GM20000 (cell line): ENCODE data around the gene MAP1LC3A.

Experiments
- DNase-seq: peaks from one replicate; pipeline ENCODE4 v3.0.0; 2012; ENCODE audit warnings: low spot score
- TF ChIP-seq, protein P1 (sequence below): IDR thresholded peaks from 2 replicates; pipeline ENCODE4 v1.5.1; 2012; ENCODE audit warnings: mild to moderate bottlenecking, control low read depth; ENCODE audit errors: extremely low read depth, missing control alignments

The MAP1LC3A gene

DNA sequence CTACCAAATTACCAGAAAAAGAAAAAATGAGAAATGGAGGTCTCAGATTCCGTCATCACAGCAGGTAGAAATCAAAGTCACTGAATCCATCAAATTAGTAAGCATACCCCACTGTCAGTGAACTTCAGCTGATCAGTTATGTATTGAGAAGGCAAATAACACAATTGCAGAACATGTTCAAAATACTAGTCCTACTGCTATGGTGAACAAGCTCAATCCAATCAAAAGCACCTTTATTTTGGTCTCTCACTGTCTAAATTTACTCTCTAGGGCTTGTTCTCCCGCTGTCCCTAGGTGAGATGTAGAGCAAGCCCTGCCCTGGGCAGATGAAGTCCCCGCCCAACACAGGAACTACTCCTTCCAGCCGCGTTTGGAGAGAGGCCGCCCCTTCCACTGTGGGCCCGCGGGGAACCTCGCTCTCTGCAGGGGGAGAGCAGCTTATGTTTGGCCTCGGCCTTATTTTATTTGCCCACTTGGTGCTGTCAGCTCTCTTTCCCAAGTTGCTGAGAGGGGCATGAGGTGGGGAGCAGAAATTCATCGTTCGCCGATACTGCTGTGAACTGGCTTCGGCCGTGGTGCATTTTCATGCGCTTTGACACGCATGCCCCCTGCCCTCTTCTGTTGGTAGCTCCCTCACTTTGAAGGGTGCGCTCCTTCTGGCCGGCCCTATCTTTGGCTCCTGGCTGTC, 14.3 kb upstream of the MAP1LC3A start:
- no peak for DNase-seq

DNA sequence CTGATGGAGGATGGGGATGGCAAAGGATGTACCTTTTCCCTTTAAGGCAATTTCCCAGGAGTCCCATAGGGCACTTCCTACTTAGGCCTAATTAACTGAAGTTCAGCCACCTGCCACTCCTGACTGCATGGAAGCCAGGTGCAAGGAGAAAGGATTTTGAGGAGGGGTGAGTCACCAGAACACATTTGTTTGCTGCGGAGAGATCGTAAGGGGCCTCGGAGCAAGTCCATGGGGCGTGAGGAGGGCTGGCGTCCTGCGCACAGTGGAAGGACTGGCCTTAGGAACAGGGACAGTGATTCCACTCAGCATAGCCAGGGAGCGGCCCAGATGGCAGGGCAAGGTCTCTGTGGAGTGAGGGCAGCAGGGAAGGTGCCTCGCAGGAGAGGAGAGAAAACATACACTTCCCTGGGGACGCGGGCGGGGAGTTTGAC, 11.8 kb upstream of the MAP1LC3A start:
- no peak for DNase-seq
- TF ChIP-seq, protein P1, sequence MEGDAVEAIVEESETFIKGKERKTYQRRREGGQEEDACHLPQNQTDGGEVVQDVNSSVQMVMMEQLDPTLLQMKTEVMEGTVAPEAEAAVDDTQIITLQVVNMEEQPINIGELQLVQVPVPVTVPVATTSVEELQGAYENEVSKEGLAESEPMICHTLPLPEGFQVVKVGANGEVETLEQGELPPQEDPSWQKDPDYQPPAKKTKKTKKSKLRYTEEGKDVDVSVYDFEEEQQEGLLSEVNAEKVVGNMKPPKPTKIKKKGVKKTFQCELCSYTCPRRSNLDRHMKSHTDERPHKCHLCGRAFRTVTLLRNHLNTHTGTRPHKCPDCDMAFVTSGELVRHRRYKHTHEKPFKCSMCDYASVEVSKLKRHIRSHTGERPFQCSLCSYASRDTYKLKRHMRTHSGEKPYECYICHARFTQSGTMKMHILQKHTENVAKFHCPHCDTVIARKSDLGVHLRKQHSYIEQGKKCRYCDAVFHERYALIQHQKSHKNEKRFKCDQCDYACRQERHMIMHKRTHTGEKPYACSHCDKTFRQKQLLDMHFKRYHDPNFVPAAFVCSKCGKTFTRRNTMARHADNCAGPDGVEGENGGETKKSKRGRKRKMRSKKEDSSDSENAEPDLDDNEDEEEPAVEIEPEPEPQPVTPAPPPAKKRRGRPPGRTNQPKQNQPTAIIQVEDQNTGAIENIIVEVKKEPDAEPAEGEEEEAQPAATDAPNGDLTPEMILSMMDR, result no peak

More for the DNA sequence above, 14.3 kb upstream of the MAP1LC3A start:
- TF ChIP-seq, protein P1, result no peak

DNA sequence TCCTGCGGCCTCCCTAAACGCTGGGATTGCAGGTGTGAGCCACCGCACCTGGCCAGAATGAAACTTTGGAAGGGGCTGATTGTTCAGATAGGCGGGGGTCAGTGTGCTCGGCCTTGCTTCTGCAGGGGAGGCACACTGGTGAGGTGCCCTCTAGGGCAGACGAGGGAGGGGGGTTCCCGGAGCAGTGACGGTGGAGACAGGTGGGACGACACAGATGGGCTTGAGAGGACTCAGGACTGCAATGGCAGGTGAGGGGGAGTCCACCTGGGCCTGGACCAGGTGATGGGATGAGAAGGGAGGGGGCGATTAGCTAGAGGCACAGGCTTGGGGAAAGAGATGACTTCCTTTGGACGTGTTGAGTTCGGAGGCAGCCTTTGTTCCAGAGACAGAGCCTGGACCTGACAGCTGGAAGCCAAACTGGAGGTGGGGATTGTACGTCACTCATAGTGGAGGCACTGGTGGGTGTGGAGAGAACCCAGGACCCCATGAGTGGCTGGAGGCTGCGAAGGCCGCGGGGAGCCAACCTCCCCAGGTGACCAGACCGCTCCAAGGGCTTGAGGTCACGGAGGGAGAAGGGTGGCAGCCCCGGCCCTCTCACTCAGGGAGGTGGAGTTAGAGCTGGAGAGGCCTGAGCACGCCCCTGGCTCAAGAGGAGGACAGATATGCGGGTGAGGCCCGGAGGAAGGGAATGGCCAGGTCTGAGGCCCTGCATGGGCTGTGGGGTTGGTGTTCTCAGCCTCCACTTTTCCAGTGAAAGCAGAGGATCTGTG, 10.5 kb upstream of the MAP1LC3A start:
- TF ChIP-seq, protein P1, result no peak
- no peak for DNase-seq

DNA sequence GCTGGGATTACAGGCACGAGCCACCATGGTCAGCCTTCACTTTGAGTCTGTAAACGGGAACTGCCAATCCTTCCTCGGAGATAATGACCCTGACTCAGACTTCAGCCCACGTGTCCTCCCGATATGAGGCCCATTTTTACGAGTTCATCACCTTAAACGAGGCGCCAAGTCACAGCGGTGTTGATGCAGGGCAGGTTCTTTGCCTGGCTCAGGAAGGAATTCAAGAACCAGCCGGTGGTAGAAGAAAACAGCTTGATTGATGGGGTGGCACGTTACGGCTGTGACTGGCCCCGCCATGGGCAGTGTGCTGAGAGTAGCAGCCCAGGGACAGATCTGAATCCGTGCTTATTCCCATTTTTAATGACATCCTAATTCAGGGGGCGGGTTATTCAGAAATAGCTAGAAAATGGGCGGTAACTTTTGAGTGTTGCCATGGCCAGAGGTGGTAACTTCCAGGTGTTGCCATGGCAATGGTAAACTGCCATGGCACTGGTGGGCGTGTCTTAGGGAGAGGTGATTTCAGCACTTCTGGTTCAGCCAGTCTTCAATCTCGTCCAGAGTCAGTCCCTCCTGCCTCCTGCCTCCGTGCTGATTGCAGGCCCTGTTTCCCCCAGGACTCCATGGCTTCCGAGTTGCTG, 9.1 kb upstream of the MAP1LC3A start:
- TF ChIP-seq, protein P1, result no peak
- no peak for DNase-seq

DNA sequence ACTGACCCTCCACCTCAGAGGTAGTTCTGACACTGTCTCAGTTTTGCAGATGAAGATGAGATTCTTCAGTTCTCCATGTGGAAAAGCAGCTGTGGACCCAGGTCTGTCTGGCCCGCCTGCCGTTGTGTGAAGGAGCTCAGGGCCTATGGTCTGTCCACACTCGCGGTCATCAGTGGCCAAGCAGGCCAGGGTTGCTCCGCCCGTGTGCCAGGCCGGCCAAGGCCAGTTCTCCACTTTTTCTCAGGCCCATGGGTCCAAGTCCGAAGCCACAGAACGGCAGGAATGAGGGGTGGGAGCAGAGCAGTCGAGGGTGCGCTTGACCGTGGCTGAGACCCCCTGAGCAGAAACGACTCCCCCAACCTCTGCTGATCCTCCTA, 8.6 kb upstream of the MAP1LC3A start:
- no peak for DNase-seq
- TF ChIP-seq, protein P1, result no peak

DNA sequence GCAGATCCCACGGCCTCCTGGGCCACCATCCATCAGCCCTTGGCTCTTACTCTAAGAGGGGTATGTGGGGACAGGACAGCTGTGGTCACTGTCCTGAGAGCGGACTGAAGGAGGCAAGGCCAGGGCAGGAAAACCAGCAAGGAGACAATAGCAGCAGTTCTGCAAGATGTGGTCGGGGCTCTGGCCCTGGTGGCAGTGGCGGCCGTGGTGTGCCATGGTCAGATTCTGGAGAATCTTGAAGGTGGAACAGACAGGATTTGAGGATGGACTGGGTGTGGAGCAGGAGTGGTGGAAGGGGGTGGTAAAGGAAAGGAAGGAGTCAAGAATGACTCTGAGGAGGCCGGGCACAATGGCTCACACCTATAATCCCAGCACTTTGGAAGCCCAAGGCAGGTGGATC, 5.9 kb upstream of the MAP1LC3A start:
- TF ChIP-seq, protein P1, result no peak
- no peak for DNase-seq

DNA sequence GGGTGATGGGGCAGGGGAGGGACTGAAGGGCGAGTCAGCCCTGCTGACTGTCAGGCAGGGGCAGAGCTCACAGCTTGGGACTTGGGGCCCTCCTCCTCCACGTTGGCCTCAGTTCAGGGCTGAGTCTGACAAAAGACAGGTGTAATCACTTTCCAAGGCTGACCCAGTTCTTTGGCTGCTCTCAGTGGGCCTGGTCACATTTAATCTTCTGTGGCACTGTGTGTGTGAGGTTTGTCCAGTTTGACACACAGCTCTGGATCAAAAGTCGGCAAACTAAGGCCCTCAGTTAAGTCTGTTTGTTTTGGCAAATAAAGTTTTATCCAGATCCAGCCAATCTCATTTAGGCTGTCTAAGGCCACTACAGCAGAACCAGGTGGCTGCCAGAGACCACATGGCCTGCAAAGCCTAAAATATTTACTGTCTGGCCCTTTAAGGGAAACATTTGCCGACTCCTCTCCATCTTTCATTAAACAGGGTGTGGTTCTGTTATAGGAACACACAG, 5.1 kb upstream of the MAP1LC3A start:
- TF ChIP-seq, protein P1, result no peak
- no peak for DNase-seq
